DMS114 treated with DMSO at 0.1 percent for 48 hours (cell line): ENCODE measurements around the gene GLCE.
"Not testable (repeated sequence)": the region's sequence is repeated elsewhere in the genome, so short reads cannot be mapped to it uniquely, and the experiment has no call there.

Source experiments
- DNase-seq: peaks from one replicate; lab custom pipeline; 2025; ENCODE audit not compliant: unreplicated experiment; lab: John Stamatoyannopoulos, UW

The GLCE gene

DNA sequence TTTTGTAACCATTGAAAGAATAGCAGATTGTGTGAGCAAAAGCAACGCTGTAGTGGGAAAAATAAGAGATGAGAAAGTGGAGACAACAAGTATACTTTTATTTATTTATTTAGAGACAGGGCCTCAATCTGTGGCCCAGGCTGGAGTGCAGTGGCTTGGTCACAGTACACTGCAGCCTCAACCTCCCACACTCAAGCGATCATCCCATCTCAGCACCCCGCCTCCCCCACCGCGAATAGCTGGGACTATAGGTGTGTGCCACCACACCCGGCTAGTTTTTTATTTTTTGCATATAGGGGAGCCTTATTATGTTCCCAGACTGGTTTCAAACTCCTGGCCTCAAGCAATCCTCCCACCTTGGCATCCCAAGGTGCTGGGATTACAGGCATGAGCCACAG is 1.6 kb upstream of the GLCE start:
- no peak for DNase-seq

DNA sequence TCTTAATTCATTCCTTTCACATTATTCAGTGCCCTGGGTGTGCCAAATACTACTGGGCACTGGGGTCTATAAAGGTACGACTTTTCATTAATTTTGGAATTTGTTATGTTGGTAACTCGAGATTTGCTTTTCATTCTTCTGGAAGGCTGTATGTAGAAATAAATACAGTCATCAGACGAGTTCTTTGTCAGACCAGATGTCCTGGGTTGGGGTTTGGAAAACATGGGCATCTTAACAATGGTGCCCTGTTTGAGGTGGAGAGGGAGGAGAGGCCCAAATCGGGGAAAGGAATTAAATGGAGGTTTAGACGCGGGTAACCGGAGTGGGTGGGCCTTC is 662 bp upstream of the GLCE start:
- no peak for DNase-seq

DNA sequence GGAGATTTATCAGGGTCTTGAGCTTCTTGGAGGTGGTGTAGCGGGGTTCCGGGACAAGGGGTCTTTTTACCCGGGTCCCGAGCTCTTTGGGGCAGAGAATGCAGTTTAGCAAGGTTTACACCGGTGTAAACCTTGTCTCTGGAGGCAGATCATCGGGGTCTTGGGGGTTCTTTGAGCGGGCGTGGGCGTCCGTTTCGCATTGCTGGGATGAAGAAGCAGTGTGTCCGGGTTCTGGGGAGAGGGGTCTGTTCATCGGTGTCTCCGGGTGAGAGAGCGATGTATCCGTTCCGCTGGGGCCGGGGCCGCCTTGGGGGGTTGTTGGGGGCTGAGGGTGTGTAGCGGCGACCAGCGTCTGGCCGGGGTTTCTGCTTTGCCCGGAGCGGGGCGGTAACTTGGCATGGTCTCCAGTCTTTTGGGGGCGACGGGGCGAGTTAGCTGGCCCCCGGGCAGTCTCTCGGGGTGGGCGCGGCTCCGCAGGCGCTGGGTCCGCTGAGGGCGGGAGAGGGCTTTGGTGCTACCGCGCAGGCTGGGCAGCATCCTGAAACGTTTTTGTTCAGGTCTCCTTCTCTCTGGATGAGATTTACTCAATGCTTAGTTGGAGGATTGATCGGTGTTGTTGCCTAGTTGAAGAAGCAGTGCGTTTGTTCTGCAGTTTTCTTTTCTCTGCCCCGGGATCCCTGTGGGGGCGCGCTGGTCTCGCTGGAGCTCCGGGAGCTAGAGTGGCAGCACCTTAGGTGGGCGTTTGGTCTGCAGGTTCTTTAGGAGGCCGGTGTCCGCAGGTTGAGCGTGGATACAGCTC is 843 bp downstream of the GLCE start:
- DNase-seq, result peak; percentile 59

DNA sequence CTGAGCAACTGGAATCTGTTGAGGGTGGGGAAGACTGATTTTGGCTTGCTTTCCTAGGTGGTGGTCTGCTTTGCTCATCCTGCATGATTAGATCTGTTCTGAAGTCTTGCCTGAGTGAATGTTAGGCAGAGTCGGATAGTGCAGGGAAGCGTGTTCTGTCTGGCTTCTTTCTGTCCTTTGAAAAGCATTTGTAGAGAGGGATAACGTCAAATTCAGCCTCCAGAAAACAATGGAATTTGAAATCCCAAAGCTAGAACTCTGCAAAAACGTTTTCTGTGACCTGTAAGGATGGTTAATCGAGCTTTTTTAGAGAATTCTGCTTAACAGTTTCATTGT is 1.4 kb downstream of the GLCE start:
- DNase-seq, result peak; percentile 54

DNA sequence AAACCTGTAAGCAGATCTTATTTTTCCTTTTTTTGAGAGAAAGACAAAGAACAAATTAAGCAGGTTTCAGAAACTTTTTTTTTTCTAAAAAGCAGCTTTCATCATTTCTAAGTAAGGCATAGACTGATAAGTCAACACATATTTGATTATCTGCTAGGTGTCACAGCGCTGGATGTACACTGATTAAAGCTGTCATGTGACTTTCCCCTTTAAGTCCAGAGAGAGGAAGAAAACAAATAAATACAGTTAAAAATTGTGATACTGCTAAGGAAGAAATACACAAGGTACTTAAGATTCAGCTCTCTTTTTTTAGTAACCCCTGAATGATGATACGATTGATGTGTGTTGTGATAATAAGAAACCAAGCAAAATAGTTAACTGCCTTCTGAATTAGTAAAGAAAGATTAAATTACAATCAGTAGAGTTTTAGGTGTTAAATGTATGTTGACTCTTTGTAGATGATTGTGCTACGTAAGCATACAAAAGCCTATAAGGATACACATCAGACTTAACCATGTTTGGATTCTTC is 2.8 kb downstream of the GLCE start:
- no peak for DNase-seq

DNA sequence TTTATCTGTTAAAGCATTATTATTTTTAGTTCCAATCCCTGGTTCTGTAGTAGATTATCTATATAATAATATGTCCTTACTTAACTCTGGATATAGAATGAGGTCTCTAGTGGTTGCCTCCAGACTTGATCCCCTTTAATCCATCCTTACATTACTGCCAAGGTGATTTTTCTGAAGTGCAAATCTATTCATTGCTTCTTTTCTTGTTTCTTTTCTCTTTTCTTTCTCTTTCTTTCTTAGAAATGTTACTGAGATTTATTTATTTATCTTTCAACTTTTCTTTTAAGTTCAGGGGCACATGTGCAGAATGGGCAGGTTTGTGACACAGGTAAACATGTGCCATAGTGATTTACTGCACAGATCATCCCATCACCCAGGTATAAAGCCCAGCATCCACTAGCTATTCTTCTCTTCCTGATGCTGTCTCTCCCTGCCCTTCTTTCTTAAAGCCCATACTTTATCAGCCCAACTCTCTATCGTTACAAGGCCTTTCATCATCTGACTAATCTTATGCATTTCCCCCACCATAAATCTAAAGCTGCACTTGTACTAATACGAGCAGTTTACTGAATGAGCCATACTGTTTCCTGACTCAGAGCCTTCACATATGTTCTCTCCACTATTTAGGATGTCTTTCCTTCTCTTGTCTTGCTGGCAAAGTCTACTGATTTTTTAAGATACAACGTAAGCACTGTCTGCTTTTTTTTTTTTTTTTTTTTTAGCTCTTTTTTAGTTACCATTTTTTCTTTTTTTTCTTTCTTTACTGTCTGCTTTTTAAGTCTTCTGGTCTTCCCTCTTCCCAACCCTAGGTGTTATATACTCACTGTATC is 4.6 kb downstream of the GLCE start:
- no peak for DNase-seq

DNA sequence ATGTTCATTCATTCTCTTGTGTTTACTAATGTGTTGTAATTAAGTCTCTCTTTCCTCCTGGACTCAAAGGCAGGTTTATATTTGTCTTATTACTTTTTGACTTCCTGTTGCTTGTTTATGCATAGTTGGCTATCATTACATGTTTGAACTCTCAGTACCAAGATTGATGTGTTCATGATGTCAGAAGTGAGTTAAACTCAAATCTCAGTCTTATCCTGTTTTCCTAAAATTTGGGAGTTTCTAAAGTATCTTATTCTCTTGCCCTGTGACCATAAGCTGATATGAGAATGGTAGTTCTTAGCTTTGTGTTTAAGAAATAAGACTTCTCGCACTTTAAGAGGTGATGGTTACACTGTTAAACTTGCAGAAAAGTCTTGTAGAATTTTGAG is 5.2 kb downstream of the GLCE start:
- no peak for DNase-seq

DNA sequence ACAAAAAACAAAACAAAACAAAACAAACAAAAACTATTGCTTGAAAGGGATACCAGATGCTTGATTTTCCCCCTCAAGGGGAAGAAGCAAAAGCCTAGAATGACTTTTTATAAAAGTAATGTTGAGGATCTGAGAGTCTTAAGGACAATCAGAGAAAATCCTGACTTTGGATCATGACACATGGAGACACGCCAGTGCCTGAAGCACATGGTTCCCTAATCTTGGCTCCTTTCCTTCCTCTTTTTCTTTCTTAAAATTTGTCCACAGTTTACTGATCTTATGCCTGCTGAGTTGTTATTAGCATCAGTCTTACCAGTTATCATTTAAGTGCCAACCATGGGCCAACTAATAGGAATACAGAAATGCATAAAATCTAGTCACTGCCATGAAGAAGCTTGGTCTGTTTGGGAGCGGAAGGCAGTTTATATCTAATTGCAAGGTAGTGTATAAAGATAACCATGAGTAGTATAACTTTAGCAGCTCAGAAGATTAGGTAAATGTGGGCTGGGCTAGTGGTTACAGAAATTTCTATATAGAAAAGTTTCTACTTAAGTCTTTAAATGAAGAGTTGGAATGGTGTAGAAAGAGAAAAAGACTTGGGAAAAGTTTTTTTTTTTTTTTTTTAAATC is 6.9 kb downstream of the GLCE start:
- DNase-seq, result no peak

DNA sequence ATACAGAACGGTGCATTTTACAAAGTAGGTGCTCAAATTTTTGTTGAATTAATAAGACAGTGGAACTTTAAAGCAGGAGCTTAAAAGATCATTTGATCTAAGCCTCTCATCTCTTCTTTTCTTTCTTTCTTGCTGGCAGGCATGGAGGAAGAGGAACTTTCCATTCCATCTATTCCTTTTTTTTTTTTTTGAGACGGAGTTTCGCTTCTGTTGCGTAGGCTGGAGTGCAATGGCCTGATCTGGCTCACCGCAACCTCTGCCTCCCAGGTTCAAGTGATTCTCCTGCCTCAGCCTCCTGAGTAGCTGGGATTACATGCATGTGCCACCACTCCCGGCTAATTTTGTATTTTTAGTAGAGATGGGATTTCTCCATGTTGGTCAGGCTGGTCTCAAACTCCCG is 7.9 kb downstream of the GLCE start:
- DNase-seq, result not testable (repeated sequence)

DNA sequence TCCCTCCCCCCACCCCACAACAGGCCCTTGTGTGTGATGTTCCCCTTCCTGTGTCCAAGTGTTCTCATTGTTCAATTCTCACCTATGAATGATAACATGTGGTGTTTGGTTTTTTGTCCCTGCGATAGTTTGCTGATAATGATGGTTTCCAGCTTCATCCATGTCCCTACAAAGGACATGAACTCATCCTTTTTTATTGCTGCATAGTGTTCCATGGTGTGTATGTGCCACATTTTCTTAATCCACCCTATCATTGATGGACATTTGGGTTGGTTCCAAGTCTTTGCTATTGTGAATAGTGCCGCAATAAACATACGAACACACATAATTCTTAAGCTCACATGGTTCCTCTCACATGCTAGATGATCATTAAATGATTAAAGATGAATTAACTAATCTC is 9.1 kb downstream of the GLCE start:
- DNase-seq, result not testable (repeated sequence)

DNA sequence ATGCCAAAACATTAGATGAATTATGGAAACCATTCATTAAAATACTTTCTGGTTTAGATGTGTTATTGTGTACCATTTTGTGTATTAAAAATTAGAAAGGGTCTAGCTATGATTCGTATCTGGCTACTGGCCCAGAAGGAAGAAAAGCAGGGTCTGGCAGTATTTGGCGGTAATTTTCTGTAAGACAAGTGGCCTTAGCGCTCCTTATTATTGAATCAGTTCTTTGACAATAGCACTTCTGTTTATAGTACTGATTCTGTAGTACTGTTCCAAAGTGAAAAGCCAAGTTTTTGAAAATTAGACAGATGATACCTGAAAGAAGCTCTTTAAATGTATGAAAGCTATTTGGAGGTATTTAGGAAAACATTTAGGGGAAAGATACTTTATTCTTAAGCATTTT is 10.2 kb downstream of the GLCE start:
- no peak for DNase-seq

DNA sequence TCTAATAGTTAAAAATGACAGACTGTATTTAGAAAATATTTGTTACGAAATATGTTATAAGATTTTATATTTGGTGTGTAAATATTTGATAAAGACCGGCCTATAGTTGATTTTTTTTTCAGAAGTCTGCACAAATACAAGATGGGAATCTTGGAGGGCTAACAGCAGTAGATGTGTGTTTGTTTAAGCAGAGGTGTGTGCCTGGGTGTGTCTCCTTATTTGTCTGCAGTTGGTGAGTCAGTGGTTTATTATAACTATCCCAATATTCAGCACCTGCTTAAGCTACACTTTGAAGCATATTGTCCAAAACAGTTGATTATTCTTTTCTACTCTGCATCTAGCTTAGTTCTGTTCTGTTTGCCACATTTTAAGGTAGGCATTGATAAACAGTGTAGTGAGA is 12.4 kb downstream of the GLCE start:
- no peak for DNase-seq

DNA sequence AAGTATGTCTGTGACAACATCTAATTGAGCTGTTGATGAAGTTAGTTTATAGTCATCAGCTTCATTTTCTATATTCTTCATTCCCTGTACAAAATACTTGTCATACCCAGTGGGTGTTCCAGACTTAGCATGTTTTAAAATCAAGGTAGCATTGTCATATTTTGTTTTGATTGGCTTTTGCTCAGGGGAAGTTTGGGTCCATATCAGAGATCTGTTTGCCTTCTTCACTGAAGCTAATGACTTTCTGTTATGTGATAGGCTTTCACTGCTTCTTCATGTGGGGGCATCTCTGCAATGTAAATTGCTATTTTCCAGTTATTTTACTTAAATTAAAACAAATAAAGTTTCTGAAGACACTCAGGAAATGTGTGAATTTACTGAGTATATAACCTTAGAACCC is 15.1 kb downstream of the GLCE start:
- no peak for DNase-seq

DNA sequence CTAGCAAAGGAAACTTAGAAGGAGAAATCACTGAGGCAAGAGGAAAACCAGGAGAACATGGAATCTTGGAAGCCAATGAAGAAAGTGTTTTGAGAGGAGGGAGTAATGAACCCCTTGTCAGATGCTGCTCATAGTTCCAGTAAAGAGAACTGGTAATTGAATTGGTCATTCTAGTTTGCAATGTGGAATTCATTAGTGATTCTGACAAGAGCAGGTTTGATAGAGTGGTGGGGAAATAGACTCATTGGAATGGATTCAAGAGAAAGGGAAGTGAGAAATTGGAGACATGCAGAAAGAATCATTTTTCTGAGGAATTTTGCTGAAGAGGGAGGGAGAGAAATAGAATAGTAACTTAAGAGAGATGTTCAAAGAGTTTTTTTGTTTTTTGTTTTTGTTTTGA is 21.0 kb downstream of the GLCE start:
- DNase-seq, result no peak

DNA sequence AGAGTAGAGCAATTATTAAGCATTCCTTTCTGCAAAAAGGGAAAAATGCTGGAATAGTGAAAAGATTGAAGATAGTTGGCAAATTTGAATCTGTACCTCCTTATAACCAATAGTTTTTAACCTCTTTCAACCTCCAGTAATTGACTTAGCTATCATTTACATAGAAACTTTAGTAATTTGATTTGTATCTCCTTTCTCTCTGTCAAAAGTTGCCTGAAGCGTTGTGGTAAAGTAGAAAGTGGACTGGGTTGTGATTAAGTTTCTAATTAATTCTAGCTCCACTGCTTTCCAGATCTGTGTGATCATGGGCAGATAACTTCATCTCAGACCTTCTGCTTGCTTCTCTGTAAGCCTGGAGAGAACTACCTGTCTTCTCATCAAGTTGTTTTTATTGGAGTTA is 24.8 kb downstream of the GLCE start:
- no peak for DNase-seq

DNA sequence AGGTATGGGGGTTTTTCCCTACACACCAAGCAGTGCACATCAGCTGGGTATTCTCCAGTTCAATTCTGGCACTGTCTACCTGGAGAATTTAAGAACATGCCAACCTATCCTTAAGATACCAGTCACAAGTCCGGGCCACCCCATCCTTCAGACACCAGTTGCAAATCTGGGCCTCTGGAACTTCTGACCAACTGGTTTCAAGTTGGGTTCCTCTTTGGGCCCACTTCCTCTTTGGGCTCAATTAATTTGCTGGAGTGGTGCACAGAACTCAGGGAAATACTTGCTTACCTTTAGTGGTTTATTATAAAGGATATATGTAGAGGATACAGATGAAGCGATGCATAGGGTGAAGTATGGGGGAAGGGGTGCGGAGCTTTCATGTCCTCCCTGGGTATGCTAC is 25.3 kb downstream of the GLCE start:
- DNase-seq, result no peak

DNA sequence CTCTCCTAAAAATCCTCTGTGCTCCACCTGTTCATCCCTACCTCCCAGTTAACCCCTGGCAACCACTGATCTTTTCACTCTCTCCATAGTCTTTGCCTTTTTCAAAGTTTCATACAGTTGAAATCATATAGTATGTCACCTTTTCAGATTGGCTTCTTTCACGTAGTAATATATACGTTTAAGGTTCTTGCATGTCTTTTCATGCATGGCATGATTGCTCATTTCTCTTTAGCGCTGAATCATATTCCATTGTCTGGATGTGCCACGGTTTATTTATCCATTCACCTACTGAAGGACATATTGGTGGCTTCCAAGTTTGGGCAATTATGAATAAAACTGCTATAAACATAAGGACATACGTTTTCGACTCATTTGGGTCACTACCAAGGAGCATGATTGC is 28.7 kb downstream of the GLCE start:
- no peak for DNase-seq

DNA sequence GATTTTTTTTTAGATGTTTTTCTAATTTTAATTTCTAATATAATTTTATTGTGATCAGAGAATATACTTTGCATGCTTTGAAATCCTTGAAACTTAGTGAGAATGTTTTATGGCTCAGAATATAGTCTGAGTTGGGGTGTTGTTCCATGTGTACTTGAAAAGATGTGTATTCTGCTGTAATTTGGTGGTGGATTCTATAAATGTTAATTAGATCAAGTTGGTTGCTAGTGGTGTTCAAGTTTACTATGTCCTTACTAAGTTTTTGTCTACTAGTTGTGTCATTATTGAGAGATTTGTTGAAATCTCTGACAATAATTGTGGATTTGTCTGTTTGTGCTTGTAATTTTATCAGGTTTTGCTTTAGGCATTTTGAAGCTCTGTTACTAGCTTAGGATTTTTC is 29.7 kb downstream of the GLCE start:
- DNase-seq, result no peak

DNA sequence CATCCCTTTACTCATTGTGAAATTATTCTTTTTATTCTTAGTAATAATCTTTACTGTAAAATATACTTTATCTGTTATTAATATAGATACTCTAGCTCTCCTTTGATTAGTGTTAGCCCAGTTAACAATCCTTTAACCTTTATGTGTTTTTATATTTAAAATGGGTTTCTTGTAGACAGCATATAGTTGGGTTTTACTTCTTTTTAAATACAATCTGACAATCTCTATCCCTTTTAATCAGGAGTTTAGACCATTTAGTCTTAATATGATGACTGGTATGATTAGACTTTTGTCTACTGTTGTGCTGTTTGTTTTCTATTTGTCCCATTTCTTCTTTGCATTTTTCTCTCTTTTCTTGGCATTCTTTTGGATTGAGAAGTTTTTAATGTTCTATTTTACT is 30.1 kb downstream of the GLCE start:
- no peak for DNase-seq

DNA sequence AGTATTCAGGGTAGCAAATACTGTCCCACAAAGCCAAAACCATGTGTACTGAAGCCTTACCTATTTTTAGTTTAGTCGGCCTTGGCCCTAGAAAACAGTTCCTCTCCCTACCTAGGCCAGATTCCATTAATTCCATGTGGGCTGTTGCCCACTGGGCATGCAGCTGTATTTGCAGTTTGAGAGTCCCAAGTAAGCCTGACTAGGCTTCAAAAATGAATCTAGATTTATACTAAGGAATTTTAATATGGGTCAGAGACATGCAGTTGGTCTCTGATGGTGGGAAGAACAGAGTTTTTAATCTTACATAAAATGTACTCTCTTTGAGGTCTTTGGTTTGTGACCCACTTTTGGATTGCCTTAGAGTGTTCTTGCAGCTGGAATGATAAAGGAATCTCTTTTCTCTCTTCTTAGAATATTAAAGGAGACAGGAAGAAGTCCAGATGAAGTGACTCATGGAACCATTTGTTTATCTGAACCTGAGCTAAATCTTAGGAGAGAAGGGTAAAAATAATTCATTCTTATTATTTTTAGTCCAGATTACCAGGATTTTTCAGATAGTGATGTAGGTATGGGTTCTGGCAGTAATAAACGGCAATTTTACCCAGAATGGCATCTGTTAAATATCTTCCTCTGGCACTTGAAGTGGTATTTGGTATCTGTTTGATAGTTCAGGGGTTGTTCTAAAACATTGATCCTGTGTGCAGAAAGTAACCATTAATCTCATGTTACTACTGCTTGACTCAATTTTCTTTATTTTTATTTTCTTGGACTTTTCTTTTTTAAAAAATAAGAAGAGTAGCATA is 33.8 kb downstream of the GLCE start:
- DNase-seq, result no peak

DNA sequence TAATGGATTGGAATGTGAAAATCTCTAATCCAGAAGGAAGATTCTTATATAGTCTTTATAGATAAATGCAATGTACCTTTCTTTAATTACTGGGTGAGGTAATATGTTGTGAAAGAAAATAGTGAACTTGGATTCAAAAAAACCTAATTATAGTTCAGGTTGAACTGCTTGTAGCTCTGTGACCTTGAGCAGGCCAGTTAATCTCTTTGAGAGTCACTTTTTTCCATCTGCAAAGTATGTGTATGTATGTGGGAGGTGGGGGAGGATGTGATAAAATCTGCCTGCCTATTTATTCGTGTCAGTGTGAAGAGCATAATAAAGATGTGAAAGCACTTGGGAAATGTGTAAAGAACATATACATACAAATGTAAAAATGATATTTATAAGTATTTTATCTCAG is 34.4 kb downstream of the GLCE start:
- no peak for DNase-seq
